Activated naive CD8-positive, alpha-beta T cell treated with anti-CD3 and anti-CD28 coated beads, Interleukin-2, amount 10 ng/mL, durations not matched to agents 7 days and 5 days (primary cell): ENCODE results near the gene SYCP3. TPM values are rescaled to one million over a fixed set of nuclear protein-coding genes. Genes with fewer than 3 reads are reported as not detected.
"Not testable (repeated sequence)": the region's sequence is repeated elsewhere in the genome, so short reads cannot be mapped to it uniquely, and the experiment has no call there.

ENCODE experiments used
- ATAC-seq: fragments of 150-1000 bp; cut with Tn5 transposase; one replicate; pipeline ENCODE4 v1.10.0; 2021; ENCODE audit warnings: low read depth, moderate library complexity
- POLR2A ChIA-PET: fragments of 350-600 bp; sonication (Branson Sonifier 250); formaldehyde crosslinking; loops from one replicate; lab custom pipeline; 2021; ENCODE audit warnings: antibody characterized with exemption; lab: Charles Lee
- DNase-seq: peaks from one replicate; pipeline ENCODE4 v3.0.0; 2021
- H3K27ac Mint-ChIP-seq: one replicate; pipeline ENCODE4 v1.8.0; 2022; ENCODE audit warnings: mild to moderate bottlenecking, mixed read lengths
- H3K27me3 Mint-ChIP-seq: one replicate; pipeline ENCODE4 v1.8.0; 2022; ENCODE audit warnings: mild to moderate bottlenecking, moderate library complexity, mixed read lengths
- H3K36me3 Mint-ChIP-seq: one replicate; pipeline ENCODE4 v1.8.0; 2021; ENCODE audit warnings: mild to moderate bottlenecking, mixed read lengths
- H3K4me1 Mint-ChIP-seq: one replicate; pipeline ENCODE4 v1.8.0; 2021; ENCODE audit warnings: mixed read lengths
- H3K4me3 Mint-ChIP-seq: one replicate; pipeline ENCODE4 v1.8.0; 2022; ENCODE audit warnings: mild to moderate bottlenecking, moderate library complexity, mixed read lengths
- H3K9me3 Mint-ChIP-seq: one replicate; pipeline ENCODE4 v1.8.0; 2021; ENCODE audit warnings: mixed read lengths
- total RNA-seq, 2 experiments: library from RNA; stranded (reverse); gene quantifications; one replicate each; pipeline ENCODE4 v1.2.3, GENCODE V29; 2021

The SYCP3 gene
- total RNA-seq, 2 experiments from 2014 or later: 0.94 to 1.1 TPM

- Mint-ChIP-seq H3K27me3 (no peaks in the 10 kb centered on the region), H3K4me1 (peaks cover 14% of the 10 kb centered on the region), H3K27ac (no peak overlapping the region), H3K4me3 (no peak overlapping the region), H3K9me3 (no peaks in the 10 kb centered on the region), H3K36me3 (peaks cover 18% of the 10 kb centered on the region)
- no peak for DNase-seq
- ATAC-seq: no peak
- POLR2A ChIA-PET: no interaction called here
These were observed 8.4 kb upstream of the SYCP3 start for GRCh38 chr12:101747697-101748096.

GRCh38 chr12:101746661-101747060 is 7.4 kb upstream of the SYCP3 start:
- peaks cover 12% of the 10 kb centered on the region for H3K36me3 Mint-ChIP-seq
- peaks cover 14% of the 10 kb centered on the region for H3K4me1 Mint-ChIP-seq
- no peak overlapping the region for H3K27ac Mint-ChIP-seq
- no peaks in the 10 kb centered on the region for H3K9me3 Mint-ChIP-seq
- H3K27me3 Mint-ChIP-seq: no peaks in the 10 kb centered on the region
- DNase-seq (no peak), ATAC-seq (no peak)
- no peak overlapping the region for H3K4me3 Mint-ChIP-seq
- POLR2A ChIA-PET: no interaction called here

GRCh38 chr12:101746196-101746595 is 6.9 kb upstream of the SYCP3 start:
- no peak for DNase-seq
- no peak overlapping the region for H3K27ac Mint-ChIP-seq
- no peaks in the 10 kb centered on the region for H3K27me3 Mint-ChIP-seq
- peaks cover 12% of the 10 kb centered on the region for H3K36me3 Mint-ChIP-seq
- POLR2A ChIA-PET: no interaction called here
- no peaks in the 10 kb centered on the region for H3K9me3 Mint-ChIP-seq
- no peak overlapping the region for H3K4me3 Mint-ChIP-seq
- H3K4me1 Mint-ChIP-seq: peaks cover 14% of the 10 kb centered on the region
- no peak for ATAC-seq

GRCh38 chr12:101745481-101745880 is 6.2 kb upstream of the SYCP3 start:
- H3K4me3 Mint-ChIP-seq: no peak overlapping the region
- no peaks in the 10 kb centered on the region for H3K9me3 Mint-ChIP-seq
- POLR2A ChIA-PET: no interaction called here
- peaks cover 14% of the 10 kb centered on the region for H3K4me1 Mint-ChIP-seq
- DNase-seq: no peak
- H3K36me3 Mint-ChIP-seq: peaks cover 12% of the 10 kb centered on the region
- no peak overlapping the region for H3K27ac Mint-ChIP-seq
- ATAC-seq: no peak
- no peaks in the 10 kb centered on the region for H3K27me3 Mint-ChIP-seq

- peaks cover 14% of the 10 kb centered on the region for H3K4me1 Mint-ChIP-seq
- no peaks in the 10 kb centered on the region for H3K27me3 Mint-ChIP-seq
- H3K4me3 Mint-ChIP-seq: no peak overlapping the region
- H3K36me3 Mint-ChIP-seq: peaks cover 12% of the 10 kb centered on the region
- H3K9me3 Mint-ChIP-seq: no peaks in the 10 kb centered on the region
- DNase-seq: no peak
- ATAC-seq: peak; percentile 46
- H3K27ac Mint-ChIP-seq: peak overlapping the region; percentile 62
- POLR2A ChIA-PET: no interaction called here
These were observed 4.6 kb upstream of the SYCP3 start for GRCh38 chr12:101743724-101744472.

GRCh38 chr12:101743242-101743641 is 4.0 kb upstream of the SYCP3 start:
- Mint-ChIP-seq H3K9me3 (no peaks in the 10 kb centered on the region), H3K4me1 (peaks cover 14% of the 10 kb centered on the region), H3K4me3 (no peak overlapping the region), H3K36me3 (peaks cover 9% of the 10 kb centered on the region), H3K27me3 (no peaks in the 10 kb centered on the region), H3K27ac (no peak overlapping the region)
- DNase-seq: no peak
- ATAC-seq: no peak
- POLR2A ChIA-PET: no interaction called here

- H3K27ac Mint-ChIP-seq: no peak overlapping the region
These were observed 1.7 kb upstream of the SYCP3 start for GRCh38 chr12:101740980-101741379.

GRCh38 chr12:101740566-101740965 is 1.3 kb upstream of the SYCP3 start:
- Mint-ChIP-seq H3K27ac (no peak overlapping the region), H3K9me3 (no peaks in the 10 kb centered on the region), H3K27me3 (no peaks in the 10 kb centered on the region), H3K4me1 (peaks cover 14% of the 10 kb centered on the region), H3K4me3 (no peak overlapping the region), H3K36me3 (peaks cover 4% of the 10 kb centered on the region)
- POLR2A ChIA-PET: no interaction called here
- ATAC-seq (no peak), DNase-seq (no peak)

More at GRCh38 chr12:101740980-101741379, 1.7 kb upstream of the SYCP3 start:
- peaks cover 4% of the 10 kb centered on the region for H3K36me3 Mint-ChIP-seq
- POLR2A ChIA-PET: no interaction called here
- no peak overlapping the region for H3K4me3 Mint-ChIP-seq
- H3K9me3 Mint-ChIP-seq: no peaks in the 10 kb centered on the region
- DNase-seq: no peak
- H3K4me1 Mint-ChIP-seq: peaks cover 14% of the 10 kb centered on the region
- no peaks in the 10 kb centered on the region for H3K27me3 Mint-ChIP-seq
- ATAC-seq: no peak

GRCh38 chr12:101737476-101737875 is 1.8 kb downstream of the SYCP3 start:
- DNase-seq (no peak), ATAC-seq (no peak)
- Mint-ChIP-seq H3K4me1 (no peaks in the 10 kb centered on the region), H3K4me3 (no peak overlapping the region), H3K27me3 (no peaks in the 10 kb centered on the region), H3K36me3 (peaks cover 7% of the 10 kb centered on the region), H3K9me3 (no peaks in the 10 kb centered on the region), H3K27ac (no peak overlapping the region)
- POLR2A ChIA-PET: no interaction called here

GRCh38 chr12:101734482-101734881 is 4.8 kb downstream of the SYCP3 start:
- DNase-seq, H3K27ac Mint-ChIP-seq, H3K9me3 Mint-ChIP-seq, H3K4me3 Mint-ChIP-seq, POLR2A ChIA-PET, H3K4me1 Mint-ChIP-seq, ATAC-seq, H3K27me3 Mint-ChIP-seq: not testable (repeated sequence)
- H3K36me3 Mint-ChIP-seq: peaks cover 13% of the 10 kb centered on the region

- H3K36me3 Mint-ChIP-seq: peaks cover 13% of the 10 kb centered on the region
- no peaks in the 10 kb centered on the region for H3K9me3 Mint-ChIP-seq
- POLR2A ChIA-PET: no interaction called here
- DNase-seq (no peak), ATAC-seq (no peak)
- H3K4me1 Mint-ChIP-seq: no peaks in the 10 kb centered on the region
- H3K27ac Mint-ChIP-seq: no peak overlapping the region
- no peaks in the 10 kb centered on the region for H3K27me3 Mint-ChIP-seq
- H3K4me3 Mint-ChIP-seq: no peak overlapping the region
These were observed 6.1 kb downstream of the SYCP3 start for GRCh38 chr12:101733166-101733565.

GRCh38 chr12:101732318-101732717 is 6.9 kb downstream of the SYCP3 start:
- H3K9me3 Mint-ChIP-seq: no peaks in the 10 kb centered on the region
- H3K27me3 Mint-ChIP-seq: no peaks in the 10 kb centered on the region
- no peaks in the 10 kb centered on the region for H3K4me1 Mint-ChIP-seq
- H3K4me3 Mint-ChIP-seq: no peak overlapping the region
- H3K27ac Mint-ChIP-seq: no peak overlapping the region
- POLR2A ChIA-PET: no interaction called here
- DNase-seq: no peak
- ATAC-seq: no peak
- H3K36me3 Mint-ChIP-seq: peaks cover 13% of the 10 kb centered on the region

GRCh38 chr12:101729842-101730241 is 9.4 kb downstream of the SYCP3 start:
- POLR2A ChIA-PET: no interaction called here
- Mint-ChIP-seq H3K36me3 (peaks cover 15% of the 10 kb centered on the region), H3K9me3 (no peaks in the 10 kb centered on the region), H3K4me3 (no peak overlapping the region), H3K27me3 (no peaks in the 10 kb centered on the region), H3K27ac (no peak overlapping the region), H3K4me1 (no peaks in the 10 kb centered on the region)
- no peak for DNase-seq
- no peak for ATAC-seq

GRCh38 chr12:101727098-101727497 is 12.2 kb downstream of the SYCP3 start:
- Mint-ChIP-seq H3K36me3 (peaks cover 5% of the 10 kb centered on the region), H3K27ac (no peak overlapping the region), H3K27me3 (no peaks in the 10 kb centered on the region), H3K4me3 (no peak overlapping the region), H3K4me1 (no peaks in the 10 kb centered on the region), H3K9me3 (no peaks in the 10 kb centered on the region)
- POLR2A ChIA-PET: no interaction called here
- ATAC-seq (no peak), DNase-seq (no peak)
